ENCODE data around the gene GPR107.

The GPR107 gene

DNA sequence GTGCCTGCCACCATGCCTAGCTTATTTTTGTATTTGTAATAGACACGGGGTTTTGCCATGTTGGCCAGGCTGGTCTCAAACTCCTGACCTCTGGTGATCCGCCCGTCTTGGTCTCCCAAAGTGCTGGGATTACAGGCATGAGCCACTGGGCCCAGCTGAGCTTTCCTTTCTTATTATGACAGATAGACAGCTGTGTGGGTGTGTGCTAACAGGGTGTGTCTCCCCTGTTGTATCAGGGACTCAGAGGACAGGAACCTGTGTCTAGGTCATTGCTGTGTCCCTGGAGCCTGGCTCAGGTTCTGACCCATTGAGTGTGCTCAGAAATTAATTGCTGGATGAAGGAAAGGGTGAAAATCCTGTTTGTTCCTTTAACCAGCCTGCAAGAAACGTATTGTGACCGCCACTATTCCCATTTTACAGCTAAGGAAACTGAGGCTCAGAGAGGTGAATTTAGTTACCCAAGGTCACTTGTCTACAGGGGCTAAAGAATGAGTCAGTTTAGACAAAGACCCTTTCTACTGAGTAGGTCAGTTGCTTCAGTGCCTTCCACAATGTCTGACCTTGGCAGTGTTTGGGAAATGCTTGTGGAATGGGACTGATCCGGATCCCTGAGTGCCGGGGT, 135.3 kb downstream of the GPR107 start:
- no peak for DNase-seq

Data from activated gamma-delta T cell treated with Interleukin-2 at 50 U/mL for 16 hours (primary cell).